PFSK-1 (cell line): ENCODE data around the gene MMRN1.

Experiments used
- FOXP2 ChIP-seq: optimal IDR thresholded peaks from 2 replicates; pipeline ENCODE3; 2011; ENCODE audit warnings: borderline replicate concordance, control low read depth, inconsistent platforms; ENCODE audit not compliant: insufficient read depth; ENCODE audit errors: extremely low read length, extremely low read depth
- POLR2AphosphoS5 ChIP-seq: IDR thresholded peaks from 2 replicates; pipeline ENCODE4 v1.6.1; 2012; ENCODE audit warnings: low read depth, mild to moderate bottlenecking, control low read depth, low read length, moderate library complexity
- SIN3A ChIP-seq: IDR thresholded peaks from 2 replicates; pipeline ENCODE4 v1.6.1; 2012; ENCODE audit warnings: mild to moderate bottlenecking, low read length, moderate library complexity, borderline replicate concordance; ENCODE audit not compliant: insufficient read depth
- TAF1 ChIP-seq: IDR thresholded peaks from 2 replicates; pipeline ENCODE4 v1.6.1; 2012; ENCODE audit warnings: low read length, control low read depth, borderline replicate concordance; ENCODE audit not compliant: insufficient read depth

DNA sequence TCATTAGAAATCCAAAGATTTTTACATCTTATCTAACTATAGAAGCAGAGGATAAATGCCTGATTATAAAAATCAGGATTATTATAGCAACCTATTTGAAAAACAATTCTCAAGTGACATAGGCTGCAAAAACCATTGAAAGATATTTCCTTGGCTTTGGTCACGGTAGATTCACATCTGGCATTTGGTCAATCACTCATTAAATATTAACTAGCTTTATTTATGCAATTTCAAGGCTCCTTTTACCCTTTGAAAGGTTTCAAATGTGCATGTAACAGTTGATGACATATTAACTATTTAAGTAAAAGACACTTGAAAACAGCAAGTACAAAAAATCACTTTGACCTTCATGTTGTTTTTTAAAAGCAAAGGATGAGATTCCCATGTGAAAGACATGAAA lies 98.1 kb downstream of the MMRN1 start:
- TF ChIP-seq POLR2AphosphoS5 (no peak), FOXP2 (no peak), TAF1 (no peak), SIN3A (no peak)
